Measurements from ENCODE around the gene DAZAP1. TPM values are rescaled to one million over a fixed set of nuclear protein-coding genes. Genes with fewer than 3 reads are reported as not detected.

The DAZAP1 gene
- total RNA-seq, 4 donors from 2014 or later: 41.5 to 75.4 (median 49.2) TPM

DNA sequence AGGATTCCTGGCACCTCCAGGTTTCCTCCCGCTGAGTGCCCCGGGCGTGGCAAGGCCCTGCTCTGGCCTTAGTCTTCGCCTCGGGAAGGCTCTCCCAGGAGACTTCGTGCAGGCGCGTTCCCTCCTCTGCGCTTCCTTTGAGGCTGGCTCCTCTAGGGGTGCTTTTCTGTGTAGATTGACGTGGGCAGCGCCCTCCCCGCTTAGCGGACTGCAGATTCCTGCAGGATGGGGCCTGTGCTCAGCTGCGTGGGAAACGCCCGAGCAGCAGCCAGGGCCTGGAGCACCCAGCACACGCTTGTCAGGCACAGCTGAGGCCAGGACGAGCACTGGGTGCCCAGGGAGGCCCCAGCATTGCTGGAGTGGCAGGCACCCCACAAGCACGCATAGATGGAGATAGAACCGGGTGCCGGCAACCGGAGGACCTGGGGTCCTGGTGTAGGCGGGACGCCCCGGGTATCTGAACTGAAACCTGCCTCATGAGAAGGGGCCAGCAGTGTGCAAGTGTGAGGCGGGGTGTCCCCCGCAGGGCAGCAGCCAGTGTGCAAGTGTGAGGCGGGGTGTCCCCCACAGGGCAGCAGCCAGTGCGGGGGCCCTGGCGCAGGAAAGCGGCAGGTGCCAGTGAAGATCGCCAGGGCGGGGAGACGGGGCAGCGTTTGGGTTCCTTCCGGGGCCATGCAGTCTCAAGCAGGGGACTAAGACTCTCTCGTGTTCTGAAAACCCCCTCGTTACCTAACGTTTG is 20.3 kb upstream of the DAZAP1 start:
- Histone ChIP-seq H3K36me3 (peaks cover 41% of the 10 kb centered on the region), H3K9me3 (no peaks in the 10 kb centered on the region), H3K27ac (no peak overlapping the region), H3K4me3 (no peak overlapping the region), H3K4me1 (peaks cover 39% of the 10 kb centered on the region), H3K27me3 (no peaks in the 10 kb centered on the region)
- TF ChIP-seq POLR2A (IDR thresholded peaks at IDR 0.05) (no peak), POLR2AphosphoS5 (IDR thresholded peaks at IDR 0.05) (no peak), EP300 (IDR thresholded peaks at IDR 0.05) (no peak)
- TF ChIP-seq, protein P1, sequence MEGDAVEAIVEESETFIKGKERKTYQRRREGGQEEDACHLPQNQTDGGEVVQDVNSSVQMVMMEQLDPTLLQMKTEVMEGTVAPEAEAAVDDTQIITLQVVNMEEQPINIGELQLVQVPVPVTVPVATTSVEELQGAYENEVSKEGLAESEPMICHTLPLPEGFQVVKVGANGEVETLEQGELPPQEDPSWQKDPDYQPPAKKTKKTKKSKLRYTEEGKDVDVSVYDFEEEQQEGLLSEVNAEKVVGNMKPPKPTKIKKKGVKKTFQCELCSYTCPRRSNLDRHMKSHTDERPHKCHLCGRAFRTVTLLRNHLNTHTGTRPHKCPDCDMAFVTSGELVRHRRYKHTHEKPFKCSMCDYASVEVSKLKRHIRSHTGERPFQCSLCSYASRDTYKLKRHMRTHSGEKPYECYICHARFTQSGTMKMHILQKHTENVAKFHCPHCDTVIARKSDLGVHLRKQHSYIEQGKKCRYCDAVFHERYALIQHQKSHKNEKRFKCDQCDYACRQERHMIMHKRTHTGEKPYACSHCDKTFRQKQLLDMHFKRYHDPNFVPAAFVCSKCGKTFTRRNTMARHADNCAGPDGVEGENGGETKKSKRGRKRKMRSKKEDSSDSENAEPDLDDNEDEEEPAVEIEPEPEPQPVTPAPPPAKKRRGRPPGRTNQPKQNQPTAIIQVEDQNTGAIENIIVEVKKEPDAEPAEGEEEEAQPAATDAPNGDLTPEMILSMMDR (IDR thresholded peaks at IDR 0.05): no peak
- DNase-seq (ENCODE audit: low spot score in 2 of 2): no peak
- 52% methylated on average over 12 of the region's 39 CpGs for WGBS

DNA sequence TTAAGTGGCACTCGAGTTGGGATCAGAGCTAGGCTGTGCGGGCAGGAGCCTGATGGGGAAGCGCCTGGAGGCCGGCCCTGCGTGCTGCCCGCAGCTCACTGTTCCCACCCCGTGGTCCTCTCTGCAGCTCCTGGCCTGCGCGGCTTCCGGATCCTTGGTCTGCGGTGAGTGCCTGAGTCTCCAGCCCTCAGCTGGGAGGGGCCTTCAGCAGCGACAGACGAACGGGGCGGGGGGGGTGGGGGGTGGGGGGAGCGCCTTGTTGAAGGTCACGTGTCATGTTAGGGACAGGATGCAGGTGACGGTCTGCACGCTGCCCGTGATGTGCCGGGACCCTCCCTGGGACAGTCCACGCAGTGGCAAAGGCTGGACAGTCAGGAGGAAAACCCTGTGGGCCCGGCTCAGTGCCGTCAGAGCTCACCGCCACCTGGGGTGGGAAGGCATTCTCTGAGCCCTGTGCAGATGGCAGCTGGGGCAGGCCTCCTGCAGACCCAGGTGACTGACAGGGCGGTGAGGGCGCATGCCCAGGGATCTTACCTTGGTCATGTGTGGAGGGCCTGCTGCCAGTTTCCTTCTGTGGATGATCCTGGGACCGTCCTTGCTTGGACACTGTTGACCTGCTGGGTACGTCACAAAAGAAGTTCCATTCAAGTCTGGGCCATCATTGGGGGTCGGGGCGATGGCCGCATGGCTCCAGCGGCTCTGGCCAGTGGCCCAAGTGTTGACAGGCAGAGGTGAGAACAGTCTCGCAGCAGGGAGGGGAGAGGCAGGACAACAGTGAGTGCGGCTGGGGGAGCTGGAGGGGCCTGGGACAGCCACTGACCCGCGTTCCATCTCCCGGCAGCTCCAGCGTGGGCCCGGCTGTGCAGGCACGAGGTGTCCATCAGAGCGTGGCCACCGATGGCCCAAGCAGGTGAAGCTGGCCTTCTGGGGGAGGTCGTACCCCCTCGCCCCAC is 19.4 kb upstream of the DAZAP1 start:
- 91% methylated on average over 14 of the region's 45 CpGs for whole genome bisulfite sequencing
- H3K27ac ChIP-seq: no peak overlapping the region
- no peaks in the 10 kb centered on the region for H3K9me3 ChIP-seq
- H3K4me1 ChIP-seq: peaks cover 36% of the 10 kb centered on the region
- no peak for DNase-seq (ENCODE audit: low spot score in 2 of 2)
- no peaks in the 10 kb centered on the region for H3K27me3 ChIP-seq
- H3K4me3 ChIP-seq: no peak overlapping the region
- TF ChIP-seq POLR2AphosphoS5 (IDR thresholded peaks at IDR 0.05) (no peak), POLR2A (IDR thresholded peaks at IDR 0.05) (no peak), EP300 (IDR thresholded peaks at IDR 0.05) (no peak)
- TF ChIP-seq, protein P1 (IDR thresholded peaks at IDR 0.05): no peak
- peaks cover 50% of the 10 kb centered on the region for H3K36me3 ChIP-seq

DNA sequence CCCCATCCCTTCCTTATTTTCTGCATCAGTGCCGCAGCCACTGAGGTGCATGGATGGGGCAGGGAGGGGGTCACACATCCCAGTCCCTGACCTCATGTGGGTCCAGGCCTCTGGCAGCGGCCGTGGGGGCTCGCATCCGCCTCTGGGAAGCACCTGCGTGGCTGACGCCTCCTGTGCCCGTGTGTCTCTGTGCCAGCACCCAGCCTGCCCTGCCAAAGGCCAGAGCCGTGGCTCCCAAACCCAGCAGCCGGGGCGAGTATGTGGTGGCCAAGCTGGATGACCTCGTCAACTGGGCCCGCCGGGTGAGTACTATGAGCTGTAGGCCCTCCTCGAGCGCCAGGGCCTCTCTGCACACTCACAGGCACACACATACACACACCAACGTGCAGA is 18.8 kb upstream of the DAZAP1 start:
- Histone ChIP-seq H3K36me3 (peaks cover 56% of the 10 kb centered on the region), H3K27me3 (no peaks in the 10 kb centered on the region), H3K27ac (no peak overlapping the region), H3K4me3 (no peak overlapping the region), H3K9me3 (no peaks in the 10 kb centered on the region), H3K4me1 (peaks cover 36% of the 10 kb centered on the region)
- TF ChIP-seq, protein P1 (IDR thresholded peaks at IDR 0.05): no peak
- TF ChIP-seq EP300 (IDR thresholded peaks at IDR 0.05) (no peak), POLR2A (IDR thresholded peaks at IDR 0.05) (no peak), POLR2AphosphoS5 (IDR thresholded peaks at IDR 0.05) (no peak)
- 89% methylated on average over 3 of the region's 17 CpGs for WGBS
- DNase-seq (ENCODE audit: low spot score in 2 of 2): no peak

DNA sequence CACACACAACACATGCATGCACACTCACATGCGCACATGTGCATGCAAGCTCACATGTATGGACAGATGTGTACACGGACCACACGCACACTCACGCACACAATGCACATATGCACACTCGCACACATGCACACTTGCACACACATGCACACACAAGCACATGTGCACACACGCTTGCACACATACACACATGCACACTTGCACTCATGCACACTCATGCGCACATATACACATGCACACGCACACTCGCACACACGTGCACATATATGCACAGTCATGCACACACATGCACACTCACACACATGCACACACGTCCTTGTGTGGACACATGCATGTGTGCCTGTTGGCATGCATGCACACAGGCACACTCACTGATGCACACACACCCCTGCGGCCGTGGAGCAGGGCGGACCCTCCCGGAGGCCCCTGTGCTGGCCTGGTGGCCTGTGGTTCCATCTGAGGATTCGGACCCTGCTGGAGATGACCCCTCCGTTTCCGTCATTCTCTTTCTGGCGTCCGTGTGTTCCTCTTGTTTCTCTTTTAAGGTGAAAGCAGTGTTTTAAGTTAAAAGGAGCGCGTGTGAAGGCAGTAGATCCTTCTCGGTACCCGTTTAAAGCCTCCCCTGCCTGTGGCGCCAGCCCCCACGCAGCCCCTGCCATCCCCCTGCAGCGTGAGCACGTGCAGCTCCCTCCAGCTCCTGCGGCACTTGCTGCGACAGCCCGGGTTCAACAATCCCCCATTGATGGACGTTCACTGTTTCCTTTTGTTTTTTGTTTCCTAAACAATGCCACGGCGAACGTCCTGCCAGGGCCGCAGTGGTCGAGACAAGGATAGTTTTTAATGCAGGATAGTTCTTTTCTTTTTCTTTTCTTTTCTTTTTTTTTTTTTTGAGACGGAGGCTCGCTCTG is 18.1 kb upstream of the DAZAP1 start:
- Histone ChIP-seq H3K36me3 (peaks cover 62% of the 10 kb centered on the region), H3K4me1 (peaks cover 39% of the 10 kb centered on the region)
- 87% methylated on average over 39 of the region's 39 CpGs for WGBS

More for the DNA sequence above, 18.1 kb upstream of the DAZAP1 start:
- no peak overlapping the region for H3K4me3 ChIP-seq
- TF ChIP-seq POLR2AphosphoS5 (IDR thresholded peaks at IDR 0.05) (no peak), EP300 (IDR thresholded peaks at IDR 0.05) (no peak), POLR2A (IDR thresholded peaks at IDR 0.05) (no peak)
- TF ChIP-seq, protein P1 (IDR thresholded peaks at IDR 0.05): no peak
- no peaks in the 10 kb centered on the region for H3K9me3 ChIP-seq
- DNase-seq (ENCODE audit: low spot score in 2 of 2): no peak
- H3K27ac ChIP-seq: no peak overlapping the region
- no peaks in the 10 kb centered on the region for H3K27me3 ChIP-seq

Data from suprapubic skin (tissue), 4 donors.